OCI-LY1 (cell line): Measurements from ENCODE around the gene BLOC1S5.
"Not testable (repeated sequence)": the region's sequence is repeated elsewhere in the genome, so short reads cannot be mapped to it uniquely, and the experiment has no call there.

Experiments used
- H2AFZ ChIP-seq: fragments of 200-600 bp; sonication (generic), shearing (Covaris generic); 2 replicates; pipeline ENCODE4 v1.6.0; 2014; ENCODE audit warnings: antibody characterized with exemption, mild to moderate bottlenecking, low read length
- H3F3A ChIP-seq: fragments of 200-600 bp; sonication (generic), shearing (Covaris generic); 2 replicates; pipeline ENCODE4 v1.6.0; 2014; ENCODE audit warnings: mild to moderate bottlenecking, antibody characterized with exemption, low read length, moderate library complexity; ENCODE audit not compliant: insufficient read depth
- H3K27ac ChIP-seq: fragments of 200-600 bp; sonication (generic); 2 replicates; pipeline ENCODE4 v1.5.1; 2014; ENCODE audit warnings: low read length, mixed run types, mild to moderate bottlenecking, low read depth; ENCODE audit not compliant: poor library complexity, severe bottlenecking
- H3K27me3 ChIP-seq: fragments of 200-600 bp; sonication (generic); 2 replicates; pipeline ENCODE4 v1.6.0; 2014; ENCODE audit warnings: antibody characterized with exemption, mild to moderate bottlenecking, low read length, moderate library complexity; ENCODE audit not compliant: insufficient read depth
- H3K36me3 ChIP-seq: fragments of 200-600 bp; sonication (generic); 2 replicates; pipeline ENCODE4 v1.6.1; 2014; ENCODE audit warnings: mild to moderate bottlenecking, antibody characterized with exemption, low read length, moderate library complexity, mixed read lengths; ENCODE audit not compliant: insufficient read depth
- H3K4me1 ChIP-seq: fragments of 200-600 bp; sonication (generic); 2 replicates; pipeline ENCODE4 v1.5.1; 2014; ENCODE audit warnings: mild to moderate bottlenecking, low read length, moderate library complexity; ENCODE audit not compliant: insufficient read depth, severe bottlenecking
- H3K4me2 ChIP-seq: fragments of 200-600 bp; sonication (generic), shearing (Covaris generic); 2 replicates; pipeline ENCODE4 v1.6.1; 2014; ENCODE audit warnings: low read length
- H3K4me3 ChIP-seq: fragments of 200-600 bp; sonication (generic); 2 replicates; pipeline ENCODE4 v1.5.1; 2014; ENCODE audit warnings: low read length, low read depth, mild to moderate bottlenecking, mixed read lengths; ENCODE audit not compliant: poor library complexity, severe bottlenecking
- H3K79me2 ChIP-seq: fragments of 200-600 bp; shearing (Covaris generic); 2 replicates; pipeline ENCODE4 v1.6.1; 2016; ENCODE audit warnings: mixed run types, low read length, mixed read lengths; ENCODE audit not compliant: insufficient read depth
- H3K9ac ChIP-seq: fragments of 200-600 bp; sonication (generic), shearing (Covaris generic); 2 replicates; pipeline ENCODE4 v1.6.1; 2014; ENCODE audit warnings: mild to moderate bottlenecking, low read length, mixed read lengths
- H3K9me2 ChIP-seq: fragments of 200-600 bp; sonication (generic), shearing (Covaris generic); 2 replicates; pipeline ENCODE4 v1.6.1; 2014; ENCODE audit warnings: low read depth, mild to moderate bottlenecking, low read length, mixed read lengths
- H3K9me3 ChIP-seq: fragments of 200-600 bp; shearing (Covaris generic); 2 replicates; pipeline ENCODE4 v1.6.1; 2014; ENCODE audit warnings: low read length, mixed read lengths
- H4K20me1 ChIP-seq: fragments of 200-600 bp; sonication (generic), shearing (Covaris generic); 2 replicates; pipeline ENCODE4 v1.6.0; 2016; ENCODE audit warnings: mild to moderate bottlenecking, low read length; ENCODE audit not compliant: insufficient read depth
- EZH2 ChIP-seq: fragments of 200-600 bp; sonication (generic), shearing (Covaris generic); IDR thresholded peaks from 2 replicates; pipeline ENCODE4 v1.8.0; 2017; ENCODE audit warnings: borderline replicate concordance, mixed run types, mild to moderate bottlenecking, antibody characterized with exemption, low read length, moderate library complexity, mixed read lengths
- TF ChIP-seq, protein P1 (sequence below): fragments of 200-600 bp; sonication (generic), shearing (Covaris generic); IDR thresholded peaks from 2 replicates; pipeline ENCODE4 v1.5.1; 2017; ENCODE audit warnings: mild to moderate bottlenecking, antibody characterized with exemption, low read length, moderate library complexity, mixed read lengths

The BLOC1S5 gene

GRCh38 chr6:8041913-8042583 lies 22.1 kb downstream of the BLOC1S5 start:
- Histone ChIP-seq H3F3A (no peaks in the 10 kb centered on the region), H2AFZ (no peak overlapping the region), H3K4me2 (no peak overlapping the region), H3K36me3 (peaks cover 33% of the 10 kb centered on the region), H3K27ac (no peak overlapping the region), H3K9me2 (no peaks in the 10 kb centered on the region), H3K9ac (no peak overlapping the region), H3K4me1 (peaks cover 5% of the 10 kb centered on the region), H4K20me1 (no peaks in the 10 kb centered on the region), H3K27me3 (no peaks in the 10 kb centered on the region), H3K4me3 (no peak overlapping the region), H3K9me3 (no peaks in the 10 kb centered on the region), H3K79me2 (no peaks in the 10 kb centered on the region)
- TF ChIP-seq EZH2 = no peak
- TF ChIP-seq, protein P1, sequence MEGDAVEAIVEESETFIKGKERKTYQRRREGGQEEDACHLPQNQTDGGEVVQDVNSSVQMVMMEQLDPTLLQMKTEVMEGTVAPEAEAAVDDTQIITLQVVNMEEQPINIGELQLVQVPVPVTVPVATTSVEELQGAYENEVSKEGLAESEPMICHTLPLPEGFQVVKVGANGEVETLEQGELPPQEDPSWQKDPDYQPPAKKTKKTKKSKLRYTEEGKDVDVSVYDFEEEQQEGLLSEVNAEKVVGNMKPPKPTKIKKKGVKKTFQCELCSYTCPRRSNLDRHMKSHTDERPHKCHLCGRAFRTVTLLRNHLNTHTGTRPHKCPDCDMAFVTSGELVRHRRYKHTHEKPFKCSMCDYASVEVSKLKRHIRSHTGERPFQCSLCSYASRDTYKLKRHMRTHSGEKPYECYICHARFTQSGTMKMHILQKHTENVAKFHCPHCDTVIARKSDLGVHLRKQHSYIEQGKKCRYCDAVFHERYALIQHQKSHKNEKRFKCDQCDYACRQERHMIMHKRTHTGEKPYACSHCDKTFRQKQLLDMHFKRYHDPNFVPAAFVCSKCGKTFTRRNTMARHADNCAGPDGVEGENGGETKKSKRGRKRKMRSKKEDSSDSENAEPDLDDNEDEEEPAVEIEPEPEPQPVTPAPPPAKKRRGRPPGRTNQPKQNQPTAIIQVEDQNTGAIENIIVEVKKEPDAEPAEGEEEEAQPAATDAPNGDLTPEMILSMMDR = no peak

- not testable (repeated sequence) for H2AFZ ChIP-seq, H3K9me2 ChIP-seq, H3K27me3 ChIP-seq, H3K79me2 ChIP-seq, H4K20me1 ChIP-seq, H3F3A ChIP-seq, H3K9me3 ChIP-seq, H3K4me2 ChIP-seq, H3K4me3 ChIP-seq, H3K9ac ChIP-seq, H3K27ac ChIP-seq
- peaks cover 18% of the 10 kb centered on the region for H3K4me1 ChIP-seq
- H3K36me3 ChIP-seq = peaks cover 26% of the 10 kb centered on the region
These were observed 30.1 kb downstream of the BLOC1S5 start for GRCh38 chr6:8034107-8034506.

DNA sequence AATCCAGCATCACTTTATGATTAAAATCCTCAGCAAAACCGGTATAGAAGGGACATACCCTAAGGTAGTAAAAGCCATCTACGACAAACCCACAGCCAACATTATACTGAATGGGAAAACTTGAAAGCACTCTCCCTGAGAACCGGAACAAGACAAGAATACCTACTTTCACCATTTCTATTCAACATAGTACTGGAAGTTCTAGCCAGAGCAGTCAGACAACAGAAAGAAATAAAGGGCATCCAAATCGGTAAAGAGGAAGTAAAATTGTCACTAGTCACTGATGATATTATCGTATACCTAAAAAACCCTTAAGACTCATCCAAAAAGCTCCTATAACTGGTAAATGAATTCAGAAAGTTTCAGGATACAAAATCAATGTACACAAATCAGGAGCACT lies 33.3 kb downstream of the BLOC1S5 start:
- Histone ChIP-seq H3K79me2 (no peaks in the 10 kb centered on the region; the same call in 1 of the 2 replicates), H3K4me2 (no peak overlapping the region), H3K36me3 (peaks cover 12% of the 10 kb centered on the region), H3K9me2 (no peaks in the 10 kb centered on the region), H3F3A (no peaks in the 10 kb centered on the region), H4K20me1 (no peaks in the 10 kb centered on the region), H3K4me1 (peaks cover 21% of the 10 kb centered on the region), H3K27me3 (no peaks in the 10 kb centered on the region), H3K9me3 (no peaks in the 10 kb centered on the region), H2AFZ (no peak overlapping the region), H3K27ac (peak overlapping the region; percentile 0), H3K4me3 (no peak overlapping the region), H3K9ac (no peak overlapping the region)
- no peak for TF ChIP-seq EZH2
- TF ChIP-seq, protein P1 = no peak
